ENCODE data around the gene LAMC2. TPM values are rescaled to one million over a fixed set of nuclear protein-coding genes. Genes with fewer than 3 reads are reported as not detected.

LAMC2 gene
- total and polyA plus RNA-seq, 2 of the 8 experiments (the other 6 are each of a cell fraction or from before 2014, with no cell fraction given), result 4.6 to 12.9 TPM

GRCh38 chr1:183288583-183288982 is 102.5 kb downstream of the LAMC2 start (continued):
- no peak for TF ChIP-seq EP300 (IDR thresholded peaks at IDR 0.05; ENCODE audit: borderline replicate concordance in 1 of 2, low read depth in 2 of 2, low read length in 2 of 2)
- no peak for TF ChIP-seq SIN3A (conservative IDR thresholded peaks at IDR 0.05 in 1 of 2, IDR thresholded peaks at IDR 0.05 in 1 of 2; ENCODE audit: low read depth in 1 of 2, low read length in 2 of 2)
- no peak for TF ChIP-seq SIX5 (IDR thresholded peaks at IDR 0.05; ENCODE audit: low read depth, low read length)
- TF ChIP-seq NRF1 (IDR thresholded peaks at IDR 0.05; ENCODE audit: low read depth, low read length), result no peak
